Measurements from ENCODE around the gene RASA1.
"Not testable (repeated sequence)": the region's sequence is repeated elsewhere in the genome, so short reads cannot be mapped to it uniquely, and the experiment has no call there.

RASA1 gene

DNA sequence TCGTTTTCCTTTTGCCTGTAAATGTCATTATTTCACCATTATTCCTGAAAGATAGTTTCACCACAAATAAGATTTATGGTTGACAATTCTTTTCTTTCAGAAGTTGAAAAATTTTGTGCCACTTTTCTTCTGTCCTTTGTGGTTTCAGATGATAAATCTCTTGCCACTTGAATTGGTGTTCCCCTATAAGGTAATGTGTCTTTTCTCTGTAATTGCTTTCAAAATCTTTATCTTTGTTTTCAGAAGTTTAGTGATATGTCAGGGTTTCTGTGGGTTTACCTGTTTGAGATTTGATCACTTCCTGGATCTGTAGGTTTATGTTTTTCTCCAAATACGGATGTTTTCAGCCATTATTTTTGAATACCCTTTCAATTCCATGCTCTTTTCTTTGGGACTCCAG, 14.6 kb downstream of the RASA1 start:
- DNase-seq (ENCODE audit: low spot score), result no peak

- DNase-seq (ENCODE audit: low spot score), result not testable (repeated sequence)
Observed at GRCh38 chr5:87287266-87287665, 19.6 kb downstream of the RASA1 start.

GRCh38 chr5:87298692-87299362, 31.1 kb downstream of the RASA1 start:
- DNase-seq (ENCODE audit: low spot score), result no peak

DNA sequence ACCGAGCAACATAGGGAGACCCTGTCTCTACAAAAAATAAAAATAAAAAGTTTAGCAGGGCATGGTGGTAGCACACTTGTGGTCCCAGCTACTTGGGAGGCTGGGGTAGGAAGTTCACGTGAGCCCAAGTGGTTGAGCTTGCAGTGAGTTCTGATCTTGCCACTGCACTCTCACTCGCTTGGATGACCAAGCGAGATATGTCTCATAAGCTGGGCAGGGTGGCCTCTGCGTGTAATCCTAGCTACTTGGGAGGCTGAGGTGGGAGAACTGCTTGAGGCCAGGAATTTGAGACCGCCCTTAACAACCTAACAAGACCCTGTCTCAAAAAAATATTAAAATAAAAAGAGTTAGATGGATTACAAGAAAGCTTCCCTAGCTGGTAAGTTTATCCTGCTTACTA, 32.5 kb downstream of the RASA1 start:
- no peak for DNase-seq (ENCODE audit: low spot score)

DNA sequence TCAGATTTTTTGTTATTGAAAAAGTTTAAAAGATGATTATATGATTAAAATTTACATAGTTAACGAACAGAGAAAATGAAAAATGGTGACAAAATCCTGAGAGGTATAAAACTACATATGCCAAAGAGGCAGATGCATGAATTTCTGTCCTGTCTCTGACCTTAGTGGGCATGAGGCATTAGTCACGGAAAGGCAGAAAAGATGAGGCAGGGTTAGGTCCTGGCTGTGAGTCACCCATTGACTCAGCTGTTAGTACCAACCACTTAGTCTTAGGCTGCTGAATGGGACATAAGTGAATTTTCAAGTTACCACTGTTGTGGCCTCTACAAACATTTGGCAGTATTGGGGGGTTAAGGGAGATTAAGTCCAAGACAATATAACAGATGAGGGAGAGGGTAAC, 33.1 kb downstream of the RASA1 start:
- DNase-seq (ENCODE audit: low spot score), result no peak

DNA sequence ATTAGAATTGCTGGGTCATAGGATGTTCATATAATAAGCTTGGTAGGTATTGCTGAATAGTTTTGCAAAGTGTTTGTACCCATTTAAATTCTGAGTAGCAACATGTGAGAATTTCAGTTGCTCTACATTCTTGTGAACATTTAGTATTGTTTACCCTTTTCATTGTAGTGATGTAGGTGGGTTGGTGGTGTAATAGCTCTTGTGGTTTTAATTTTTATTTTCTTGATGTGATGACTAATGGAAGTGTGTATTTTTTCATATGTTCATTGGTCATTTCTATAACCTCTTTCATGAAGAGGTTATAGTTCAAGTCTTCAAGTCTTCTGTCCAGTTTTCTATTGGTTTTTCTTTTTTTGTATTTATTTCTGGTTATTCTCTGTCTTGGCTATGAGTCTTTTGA, 34.4 kb downstream of the RASA1 start:
- DNase-seq (ENCODE audit: low spot score), result no peak

DNA sequence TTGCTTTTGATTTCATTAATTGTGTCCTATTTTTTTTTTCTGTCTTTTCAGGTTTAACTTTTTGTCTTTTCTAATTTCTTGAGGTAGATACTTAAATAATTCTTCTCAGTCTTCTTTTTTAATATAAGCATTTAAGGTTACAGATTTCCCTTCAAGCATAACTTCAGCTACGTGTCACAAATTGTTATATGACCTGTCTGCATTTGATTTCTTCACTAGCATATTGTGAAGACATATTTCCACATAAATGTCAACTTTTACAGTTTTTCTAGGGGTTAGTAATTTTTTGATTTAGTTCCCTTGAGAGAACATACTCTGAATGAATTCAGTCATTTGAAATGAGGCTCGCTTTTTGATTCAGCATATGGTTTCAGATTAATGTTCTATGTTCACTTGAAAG, 35.6 kb downstream of the RASA1 start:
- DNase-seq (ENCODE audit: low spot score), result no peak

DNA sequence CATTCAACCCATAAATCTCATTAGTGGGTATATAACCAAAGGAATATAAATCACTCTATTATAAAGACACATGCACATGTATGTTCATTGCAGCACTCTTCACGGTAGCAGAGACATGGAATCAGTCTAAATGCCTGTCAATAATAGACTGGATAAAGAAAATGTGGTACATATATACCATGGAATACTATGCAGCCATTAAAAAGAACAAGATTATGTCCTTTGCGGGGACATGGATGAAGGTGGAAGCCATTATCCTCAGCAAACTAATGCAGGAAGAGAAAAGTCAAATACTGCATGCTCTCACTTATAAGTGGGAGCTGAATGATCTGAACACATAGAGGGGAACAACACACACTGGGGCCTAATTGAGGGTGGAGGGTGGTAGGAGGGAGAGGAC, 38.4 kb downstream of the RASA1 start:
- not testable (repeated sequence) for DNase-seq (ENCODE audit: low spot score)

DNA sequence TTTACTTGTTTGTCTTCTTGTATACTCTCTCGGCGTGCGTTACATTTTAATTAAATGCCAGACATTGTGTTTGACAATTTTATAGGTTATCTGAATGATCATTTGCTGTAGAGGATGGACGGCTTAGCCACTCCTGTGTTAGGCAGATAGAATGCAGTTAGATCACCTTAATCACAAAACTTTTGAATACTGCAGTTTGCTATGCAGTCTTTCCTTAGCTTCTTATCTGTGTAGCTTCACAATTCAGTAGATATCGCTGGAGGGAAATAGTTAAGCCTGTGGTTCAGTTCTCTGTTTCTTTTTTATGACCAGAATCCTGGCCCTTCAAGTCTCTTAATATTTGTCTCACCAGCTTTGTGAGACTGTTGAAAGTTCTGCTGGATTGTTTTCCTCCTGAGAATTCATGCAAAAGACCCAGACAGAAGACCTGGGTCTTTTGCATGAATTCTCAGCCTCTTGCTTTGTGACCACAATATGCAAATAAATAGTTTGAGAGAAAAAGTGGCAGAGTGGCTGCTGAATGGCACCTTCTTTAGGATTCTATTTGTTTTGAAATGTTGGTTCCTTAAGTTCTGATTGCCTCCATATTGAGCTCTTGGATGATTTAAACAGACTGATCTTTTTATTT, 40.2 kb downstream of the RASA1 start:
- no peak for DNase-seq (ENCODE audit: low spot score)

GRCh38 chr5:87311405-87312279, 44.0 kb downstream of the RASA1 start:
- DNase-seq (ENCODE audit: low spot score), result no peak

DNA sequence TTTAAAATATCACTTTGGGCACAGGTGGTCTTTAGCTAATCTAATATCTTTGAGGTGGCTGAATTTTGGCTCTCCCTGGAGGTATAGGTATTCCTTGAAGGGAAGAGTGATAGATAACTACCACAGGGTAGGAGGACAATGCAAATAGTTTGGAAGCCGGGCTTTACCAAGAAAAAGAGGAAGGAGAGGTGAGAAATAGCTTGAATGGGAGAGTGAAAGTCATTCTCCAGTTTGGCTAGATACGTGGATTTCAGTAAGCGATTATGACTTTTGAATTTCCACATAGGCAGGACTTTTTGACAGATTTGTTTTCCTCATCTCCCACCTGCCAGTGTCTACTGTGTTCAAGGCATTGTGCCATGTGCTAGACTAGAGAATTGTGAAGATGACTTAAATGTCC, 45.5 kb downstream of the RASA1 start:
- DNase-seq (ENCODE audit: low spot score), result no peak

- no peak for DNase-seq (ENCODE audit: low spot score)
Observed at GRCh38 chr5:87319469-87319868, 51.8 kb downstream of the RASA1 start.

- no peak for DNase-seq (ENCODE audit: low spot score)
Observed at GRCh38 chr5:87321605-87322004, 53.9 kb downstream of the RASA1 start.

DNA sequence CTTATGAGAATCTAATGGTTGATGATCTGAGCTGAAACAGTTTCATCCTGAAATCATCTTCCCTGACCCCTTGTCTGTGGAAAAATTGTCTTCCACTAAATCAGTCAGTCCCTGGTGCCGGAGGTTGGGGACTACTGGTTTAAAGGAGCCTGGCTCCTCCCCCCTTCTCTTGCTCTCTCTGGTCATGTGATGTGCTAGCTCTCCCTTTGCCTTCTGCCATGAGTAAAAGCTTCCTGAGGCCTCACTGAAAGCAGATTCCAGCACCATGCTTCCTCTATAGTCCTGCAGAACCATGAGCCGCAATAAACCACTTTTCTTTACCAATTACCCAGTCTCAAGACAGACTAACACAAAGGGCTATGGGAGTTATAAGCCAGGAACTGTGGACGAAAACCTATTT, 54.7 kb downstream of the RASA1 start:
- DNase-seq (ENCODE audit: low spot score), result no peak

DNA sequence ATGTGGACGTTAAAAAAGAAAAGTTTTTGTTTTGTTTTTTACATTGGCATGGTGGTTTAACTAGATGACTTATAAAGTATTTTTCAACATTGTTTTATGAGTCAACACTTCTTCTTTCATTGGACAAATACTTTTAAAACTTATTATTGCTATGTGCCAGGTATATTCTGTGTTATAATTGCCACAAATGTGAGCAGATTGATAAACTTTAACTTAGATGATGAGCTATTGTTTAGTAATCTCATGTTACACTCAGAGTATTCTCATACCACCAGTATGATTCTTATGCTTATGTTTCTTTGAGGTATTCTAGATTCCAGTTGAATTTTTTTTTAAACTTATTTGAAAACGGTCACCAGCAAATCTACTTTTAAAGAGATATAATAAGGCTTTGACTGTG, 60.3 kb downstream of the RASA1 start:
- DNase-seq (ENCODE audit: low spot score), result no peak

- DNase-seq (ENCODE audit: low spot score), result no peak
Observed at GRCh38 chr5:87329114-87329513, 61.4 kb downstream of the RASA1 start.

DNA sequence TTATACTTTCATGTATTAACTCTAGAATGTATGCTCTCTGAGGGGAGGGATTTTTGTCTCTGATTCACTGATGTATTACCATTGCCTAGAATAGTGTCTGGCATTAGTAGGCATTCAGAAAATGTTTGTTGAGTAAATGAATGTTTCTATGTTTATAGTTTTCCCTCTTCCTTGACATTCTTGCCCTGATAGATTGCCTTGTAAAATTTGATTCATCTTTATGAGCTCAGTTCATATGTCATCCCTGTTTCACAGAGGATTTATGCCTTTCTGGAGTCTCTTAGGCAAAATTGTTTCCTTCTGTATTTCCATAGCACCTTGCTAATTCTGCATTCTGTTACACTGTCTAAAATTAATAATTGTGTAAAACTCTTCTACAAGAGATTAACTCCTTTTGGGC, 72.3 kb downstream of the RASA1 start:
- DNase-seq (ENCODE audit: low spot score), result no peak

- DNase-seq (ENCODE audit: low spot score), result no peak
Observed at GRCh38 chr5:87340716-87341115, 73.0 kb downstream of the RASA1 start.

DNA sequence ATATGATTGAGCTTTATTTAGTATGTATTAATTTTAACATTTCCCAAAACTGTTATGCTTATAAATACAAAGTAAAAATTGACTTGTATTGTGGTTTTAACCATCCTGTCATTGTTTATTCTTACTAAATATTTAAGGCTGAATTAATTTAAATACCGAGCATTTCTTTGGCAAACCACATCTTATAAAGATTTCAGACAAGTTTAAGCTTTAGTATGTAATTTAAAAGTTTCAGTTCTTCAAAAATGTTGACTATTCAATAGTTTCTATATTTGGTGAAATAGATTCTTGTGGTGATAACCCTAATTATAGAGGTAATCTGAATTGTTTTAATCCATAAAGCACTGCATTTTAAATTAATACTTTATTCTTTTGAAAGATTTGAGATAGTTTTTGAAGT, 79.6 kb downstream of the RASA1 start:
- no peak for DNase-seq (ENCODE audit: low spot score)

DNA sequence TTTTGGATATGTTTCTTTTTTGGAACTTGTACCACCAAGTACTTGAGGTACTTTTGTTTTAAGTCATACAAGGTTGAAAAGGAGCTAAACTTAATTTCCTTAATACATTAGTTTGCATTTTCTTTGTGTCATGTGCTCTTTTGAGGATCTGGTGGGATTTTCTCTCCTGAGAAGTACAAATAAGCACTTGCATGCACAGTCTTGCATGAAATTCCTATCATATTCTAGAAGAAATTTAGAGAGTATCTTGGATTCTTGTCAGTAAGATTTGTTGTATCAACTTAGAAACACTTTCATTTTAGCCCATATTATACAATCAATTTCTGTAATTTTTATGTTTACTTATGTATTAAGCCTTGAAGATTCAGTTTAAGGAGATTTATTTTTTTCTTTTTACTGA, 80.2 kb downstream of the RASA1 start:
- no peak for DNase-seq (ENCODE audit: low spot score)

DNA sequence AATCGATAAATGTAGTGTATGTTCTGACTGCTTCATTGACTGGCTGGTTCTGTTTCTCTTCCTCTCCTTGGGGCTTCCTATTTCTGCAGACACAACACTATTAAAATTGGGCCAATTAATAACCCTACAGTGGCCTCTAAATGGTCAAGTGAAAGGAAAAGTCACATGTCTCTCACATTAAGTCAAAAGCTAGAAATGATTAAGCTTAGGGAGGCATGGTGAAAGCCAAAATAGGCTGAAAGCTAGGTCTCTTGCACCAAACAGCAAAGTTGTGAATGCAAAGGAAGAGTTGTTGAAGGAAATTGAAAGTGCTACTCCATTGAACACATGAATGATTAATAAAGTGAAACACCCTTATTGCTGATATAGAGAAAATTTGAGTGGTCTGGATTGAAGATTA, 86.8 kb downstream of the RASA1 start:
- no peak for DNase-seq (ENCODE audit: low spot score)

- DNase-seq (ENCODE audit: low spot score), result no peak
Observed at GRCh38 chr5:87359106-87359505, 91.4 kb downstream of the RASA1 start.

DNA sequence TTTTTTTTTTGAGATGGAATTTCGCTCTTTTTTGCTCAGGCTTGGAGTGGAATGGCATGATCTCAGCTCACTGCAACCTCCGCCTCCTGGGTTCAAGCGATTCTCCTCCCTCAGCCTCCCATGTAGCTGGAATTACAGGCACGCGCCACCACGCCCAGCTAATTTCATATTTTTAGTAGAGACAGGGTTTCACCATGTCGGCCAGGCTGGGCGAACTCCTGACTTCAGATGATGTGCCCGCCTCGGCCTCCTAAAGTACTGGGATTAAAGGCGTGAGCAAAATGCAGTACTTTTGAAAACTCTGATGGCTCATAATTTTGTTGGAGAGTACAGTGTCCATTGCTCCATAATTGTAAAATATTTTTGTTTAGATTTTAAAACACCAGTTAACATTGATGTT, 92.4 kb downstream of the RASA1 start:
- DNase-seq (ENCODE audit: low spot score), result no peak

Data from putamen (tissue), 1 donor.